NCI-H2171 treated with DMSO at 0.1 percent for 48 hours (cell line): ENCODE results near the gene SPAG8.

Experiments
- DNase-seq: peaks from one replicate; lab custom pipeline; 2025; lab: John Stamatoyannopoulos, UW

SPAG8 gene

DNA sequence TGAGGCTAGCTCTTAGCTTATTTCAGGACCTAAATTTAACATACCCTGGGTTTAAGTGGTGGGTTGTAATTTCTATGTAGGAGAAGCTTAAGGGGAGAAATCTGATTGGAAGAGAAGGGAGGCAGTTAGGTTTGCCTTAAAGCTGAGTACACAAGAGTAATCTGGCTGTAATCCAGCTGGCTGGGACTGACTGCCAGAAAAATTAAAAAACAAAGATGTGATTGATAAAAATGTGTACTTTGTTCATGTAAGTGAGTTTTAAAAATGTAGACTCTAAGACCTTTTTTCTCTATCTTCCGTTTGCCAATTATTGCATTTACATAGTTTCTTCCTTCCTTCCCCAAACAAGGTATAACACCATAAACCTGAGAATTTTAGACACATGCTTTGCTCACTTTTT lies 40.5 kb downstream of the SPAG8 start:
- peak; percentile 11 for DNase-seq

DNA sequence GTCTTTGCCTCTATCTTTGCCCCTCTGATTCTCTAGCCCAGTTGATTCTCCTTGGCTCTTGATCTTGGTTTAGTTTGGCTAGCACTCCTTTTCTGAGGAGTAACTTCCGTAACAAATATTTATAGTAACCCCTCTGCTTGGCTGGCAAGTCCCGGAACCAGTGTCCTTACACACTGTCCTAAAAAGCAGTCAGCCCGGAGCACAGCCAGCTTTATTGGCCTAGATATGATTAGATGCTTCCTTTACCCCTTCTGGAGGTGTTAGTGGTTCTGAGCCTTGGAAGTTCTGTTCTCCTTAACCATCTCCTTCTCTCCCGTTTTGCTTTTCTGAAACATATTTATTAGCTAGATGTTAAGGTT lies 41.0 kb downstream of the SPAG8 start:
- no peak for DNase-seq

DNA sequence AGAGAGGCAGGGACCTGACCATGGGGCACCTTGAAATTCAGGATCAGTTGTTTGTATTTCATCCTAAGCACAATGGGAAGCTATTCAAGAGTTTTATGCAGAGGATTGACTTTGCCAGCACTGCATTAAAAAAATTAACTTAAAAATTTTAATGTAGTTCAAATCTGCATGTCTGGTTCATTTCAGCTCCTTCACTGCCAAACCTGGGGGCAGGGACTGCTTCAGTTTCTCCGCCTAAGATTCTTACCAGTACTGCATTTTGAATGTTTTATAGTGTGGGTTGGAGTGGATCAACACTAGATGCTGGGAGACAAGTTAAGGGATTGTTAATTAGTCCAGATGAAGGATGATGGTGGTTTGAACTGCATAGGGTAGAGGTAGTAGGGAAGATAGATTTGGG lies 42.3 kb downstream of the SPAG8 start:
- no peak for DNase-seq

DNA sequence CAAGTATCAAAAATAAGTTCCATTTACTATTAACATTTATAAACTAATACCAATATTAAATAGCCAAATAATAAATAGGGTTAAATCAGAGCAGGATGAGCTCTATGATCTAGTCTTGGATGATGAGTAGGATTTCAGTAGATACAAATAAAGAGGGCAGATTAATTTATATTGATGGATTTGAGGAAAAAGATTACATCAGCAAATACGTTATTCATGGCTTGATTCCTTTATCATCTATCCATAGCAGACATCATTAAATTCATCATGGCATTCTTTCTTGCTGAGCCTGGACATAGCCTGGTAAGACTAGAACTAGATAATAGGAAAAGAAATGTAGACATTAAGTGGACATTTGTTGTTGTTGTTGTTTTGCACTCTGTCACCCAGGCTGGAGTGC lies 44.6 kb downstream of the SPAG8 start:
- DNase-seq, result no peak

DNA sequence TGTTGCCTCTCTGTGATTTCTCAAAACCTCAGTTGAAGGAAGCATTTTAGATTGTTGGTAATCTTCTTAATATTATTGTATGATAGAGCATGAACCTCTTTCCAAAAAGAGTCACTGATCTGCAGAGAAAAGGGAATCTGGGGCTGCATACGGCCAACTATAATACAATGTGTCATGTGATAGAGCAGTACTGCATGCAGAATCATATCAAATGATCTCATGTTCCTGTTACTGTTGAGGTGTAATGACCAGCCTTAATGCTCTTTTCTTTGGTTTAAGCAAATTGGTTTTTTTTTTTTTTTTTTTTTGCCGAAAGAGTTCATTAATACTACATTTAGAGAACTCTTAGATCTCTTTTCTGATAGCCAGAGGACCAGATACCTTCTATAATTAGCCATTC lies 45.1 kb downstream of the SPAG8 start:
- DNase-seq, result no peak

DNA sequence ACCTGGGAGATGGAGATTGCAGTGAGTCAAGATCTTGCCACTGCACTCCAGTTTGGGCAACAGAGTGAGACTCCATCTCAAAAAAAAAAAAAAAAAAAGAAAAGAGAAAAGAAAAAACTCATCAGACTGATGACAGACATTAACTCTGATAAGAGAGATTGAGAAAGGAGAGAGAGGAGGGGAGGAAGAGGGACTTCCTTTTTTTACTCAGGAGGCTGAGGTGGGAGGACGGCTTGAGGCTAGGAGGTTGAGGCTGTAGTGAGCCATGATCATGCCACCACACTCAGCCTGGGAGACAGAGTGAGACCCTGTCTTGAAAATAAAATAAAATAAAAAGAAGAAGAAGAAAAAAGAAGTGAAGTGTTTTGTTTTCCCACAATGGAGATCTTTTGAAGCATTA lies 48.3 kb downstream of the SPAG8 start:
- DNase-seq, result no peak

DNA sequence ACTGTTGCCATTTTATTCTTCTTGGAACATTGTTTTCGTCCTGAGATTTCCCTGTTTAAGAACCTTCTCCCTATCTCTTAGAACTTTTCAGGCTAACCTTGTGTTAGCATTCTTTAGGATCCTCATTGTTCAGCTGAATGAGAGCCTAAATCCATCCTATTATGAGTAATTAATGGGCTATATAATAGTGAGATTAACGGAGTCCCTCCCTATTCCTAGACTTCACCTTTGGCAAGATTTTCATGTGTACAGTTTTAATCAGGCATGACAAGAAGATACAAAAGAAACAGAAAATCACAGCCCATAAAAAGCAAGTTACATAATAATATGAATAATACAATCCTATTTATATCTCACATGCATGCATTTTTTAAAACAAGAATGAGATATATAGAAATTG lies 48.9 kb downstream of the SPAG8 start:
- DNase-seq, result no peak

DNA sequence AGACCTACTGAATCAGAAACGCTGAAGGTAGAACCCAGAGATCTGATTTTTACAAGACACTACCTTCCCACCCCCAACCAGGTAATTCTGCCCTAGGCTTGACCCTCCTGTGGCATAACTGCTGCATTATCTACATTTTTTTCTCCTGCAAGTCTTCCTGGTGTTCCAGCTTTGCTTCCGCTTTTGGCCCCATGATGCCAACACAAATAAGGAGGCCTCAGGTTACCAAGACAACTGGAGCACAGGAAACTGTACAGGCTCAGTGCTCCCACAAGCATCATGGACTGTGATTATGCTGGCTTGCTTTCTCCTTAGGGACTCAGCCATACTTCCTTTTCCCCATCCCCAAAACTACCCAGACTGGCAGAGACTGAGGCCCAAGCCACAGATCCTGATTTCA lies 51.4 kb downstream of the SPAG8 start:
- DNase-seq, result no peak

DNA sequence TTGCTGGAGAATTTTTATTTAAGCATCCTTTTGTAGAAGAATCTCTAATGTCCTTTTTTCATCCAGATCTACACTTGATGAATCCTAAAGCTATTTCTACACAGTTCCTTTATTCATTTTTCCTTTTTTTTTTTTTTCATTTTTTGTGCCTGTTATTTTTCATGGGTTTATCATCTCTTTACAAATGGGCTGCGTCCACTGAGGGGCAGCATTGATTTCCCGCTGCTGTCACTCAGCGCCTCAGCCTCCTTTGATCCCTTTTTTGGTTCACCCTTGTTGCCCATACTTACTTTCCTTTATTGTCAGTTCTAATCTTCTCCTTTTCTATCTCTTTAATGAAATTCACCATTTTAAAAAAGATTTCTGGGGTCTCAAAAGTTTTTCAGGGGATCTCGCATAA lies 52.3 kb downstream of the SPAG8 start:
- DNase-seq, result no peak
